SK-N-SH treated with all-trans-retinoic acid at 6 μM for 48 hours (cell line): ENCODE results near the gene ACE.

Experiments
- ATAC-seq: fragments of 200-7000 bp; cut with Tn5 transposase; 3 replicates; pipeline ENCODE4 v1.9.1; 2020; ENCODE audit warnings: mild to moderate bottlenecking, moderate library complexity
- ARNTL ChIP-seq: fragments of 450-650 bp; formaldehyde crosslinking; IDR thresholded peaks from 2 replicates; pipeline ENCODE4 v1.5.0; 2020; ENCODE audit warnings: low read depth, mild to moderate bottlenecking, moderate library complexity, borderline replicate concordance
- BACH2 ChIP-seq: fragments of 250-450 bp; sonication (Bioruptor Pico); IDR thresholded peaks from 2 replicates; pipeline ENCODE4 v1.9.0; 2021; ENCODE audit warnings: mild to moderate bottlenecking, borderline replicate concordance
- ESRRG ChIP-seq: fragments of 250-450 bp; sonication (Bioruptor Pico); IDR thresholded peaks from 2 replicates; pipeline ENCODE4 v1.6.1; 2021; ENCODE audit warnings: mild to moderate bottlenecking
- GLIS3 ChIP-seq: fragments of 250-450 bp; sonication (Bioruptor Pico); IDR thresholded peaks from 2 replicates; pipeline ENCODE4 v1.5.0; 2020; ENCODE audit warnings: mild to moderate bottlenecking, moderate library complexity
- ISL1 ChIP-seq: fragments of 250-450 bp; sonication (Bioruptor Pico); IDR thresholded peaks from 2 replicates; pipeline ENCODE4 v2.1.2; 2022; ENCODE audit warnings: mild to moderate bottlenecking, moderate library complexity
- OSR1 ChIP-seq: fragments of 250-450 bp; sonication (Bioruptor Pico); IDR thresholded peaks from 2 replicates; pipeline ENCODE4 v1.8.0; 2022; ENCODE audit warnings: moderate library complexity, mild to moderate bottlenecking, inconsistent platforms
- PATZ1 ChIP-seq: fragments of 250-450 bp; sonication (Bioruptor Pico); IDR thresholded peaks from 2 replicates; pipeline ENCODE4 v1.8.0; 2020; ENCODE audit warnings: mild to moderate bottlenecking, moderate library complexity, borderline replicate concordance
- POU6F1 ChIP-seq: fragments of 250-450 bp; sonication (Bioruptor Pico); IDR thresholded peaks from 2 replicates; pipeline ENCODE4 v1.8.0; 2021; ENCODE audit warnings: low read depth, mild to moderate bottlenecking, moderate library complexity, borderline replicate concordance
- PPARA ChIP-seq: fragments of 250-450 bp; sonication (Bioruptor Pico); IDR thresholded peaks from 2 replicates; pipeline ENCODE4 v1.5.0; 2020; ENCODE audit warnings: mild to moderate bottlenecking, borderline replicate concordance
- RARB ChIP-seq: fragments of 250-450 bp; sonication (Bioruptor Pico); IDR thresholded peaks from 2 replicates; pipeline ENCODE4 v1.8.0; 2021; ENCODE audit warnings: mild to moderate bottlenecking, moderate library complexity
- SNAI2 ChIP-seq: fragments of 250-450 bp; sonication (Bioruptor Pico); IDR thresholded peaks from 2 replicates; pipeline ENCODE4 v1.5.0; 2020; ENCODE audit warnings: mild to moderate bottlenecking, moderate library complexity
- TCF4 ChIP-seq: fragments of 250-450 bp; sonication (Bioruptor Pico); IDR thresholded peaks from 2 replicates; pipeline ENCODE4 v1.8.0; 2021; ENCODE audit warnings: mild to moderate bottlenecking, moderate library complexity, borderline replicate concordance
- ZC3H10 ChIP-seq: fragments of 250-450 bp; sonication (Bioruptor Pico); IDR thresholded peaks from 2 replicates; pipeline ENCODE4 v1.5.1; 2021; ENCODE audit warnings: mild to moderate bottlenecking, moderate library complexity
- ZFP3 ChIP-seq: fragments of 250-450 bp; sonication (Bioruptor Pico); IDR thresholded peaks from 2 replicates; pipeline ENCODE4 v1.5.0; 2020; ENCODE audit warnings: mild to moderate bottlenecking, moderate library complexity
- ZFP30 ChIP-seq: fragments of 450-650 bp; formaldehyde crosslinking; IDR thresholded peaks from 2 replicates; pipeline ENCODE4 v1.5.0; 2022; ENCODE audit warnings: mild to moderate bottlenecking, moderate library complexity
- ZNF565 ChIP-seq: fragments of 450-650 bp; formaldehyde crosslinking; conservative IDR thresholded peaks from 2 replicates; pipeline ENCODE4 v1.5.0; 2020; ENCODE audit warnings: low read depth, mild to moderate bottlenecking, moderate library complexity
- ZNF70 ChIP-seq: fragments of 450-650 bp; formaldehyde crosslinking; IDR thresholded peaks from 2 replicates; pipeline ENCODE4 v1.5.0; 2020; ENCODE audit warnings: mild to moderate bottlenecking, moderate library complexity
- ZNF8 ChIP-seq: fragments of 450-650 bp; formaldehyde crosslinking; IDR thresholded peaks from 2 replicates; pipeline ENCODE4 v1.5.0; 2020; ENCODE audit warnings: mild to moderate bottlenecking, moderate library complexity
- TF ChIP-seq, protein P1 (sequence below): fragments of 250-450 bp; sonication (Bioruptor Pico); IDR thresholded peaks from 2 replicates; pipeline ENCODE4 v1.5.1; 2021; ENCODE audit warnings: mild to moderate bottlenecking, moderate library complexity
- TF ChIP-seq, protein P2 (sequence below): fragments of 250-450 bp; sonication (Bioruptor Pico); IDR thresholded peaks from 2 replicates; pipeline ENCODE4 v1.5.0; 2020; ENCODE audit warnings: mild to moderate bottlenecking, moderate library complexity
- TF ChIP-seq, protein P3 (sequence below): fragments of 250-450 bp; sonication (Bioruptor Pico); IDR thresholded peaks from 2 replicates; pipeline ENCODE4 v1.5.1; 2020; ENCODE audit warnings: low read depth, mild to moderate bottlenecking, moderate library complexity

ACE gene

GRCh38 chr17:63444457-63444856 is 32.4 kb upstream of the ACE start:
- ATAC-seq = no peak

GRCh38 chr17:63445065-63445464 is 31.8 kb upstream of the ACE start:
- ATAC-seq = no peak
- no peak for TF ChIP-seq ESRRG
- TF ChIP-seq ISL1 (CRISPR knock-in tag) = no peak
- no peak for TF ChIP-seq ZNF8 (CRISPR knock-in tag)
- no peak for TF ChIP-seq ARNTL (CRISPR knock-in tag)

More at GRCh38 chr17:63444457-63444856, 32.4 kb upstream of the ACE start:
- TF ChIP-seq, protein P1, sequence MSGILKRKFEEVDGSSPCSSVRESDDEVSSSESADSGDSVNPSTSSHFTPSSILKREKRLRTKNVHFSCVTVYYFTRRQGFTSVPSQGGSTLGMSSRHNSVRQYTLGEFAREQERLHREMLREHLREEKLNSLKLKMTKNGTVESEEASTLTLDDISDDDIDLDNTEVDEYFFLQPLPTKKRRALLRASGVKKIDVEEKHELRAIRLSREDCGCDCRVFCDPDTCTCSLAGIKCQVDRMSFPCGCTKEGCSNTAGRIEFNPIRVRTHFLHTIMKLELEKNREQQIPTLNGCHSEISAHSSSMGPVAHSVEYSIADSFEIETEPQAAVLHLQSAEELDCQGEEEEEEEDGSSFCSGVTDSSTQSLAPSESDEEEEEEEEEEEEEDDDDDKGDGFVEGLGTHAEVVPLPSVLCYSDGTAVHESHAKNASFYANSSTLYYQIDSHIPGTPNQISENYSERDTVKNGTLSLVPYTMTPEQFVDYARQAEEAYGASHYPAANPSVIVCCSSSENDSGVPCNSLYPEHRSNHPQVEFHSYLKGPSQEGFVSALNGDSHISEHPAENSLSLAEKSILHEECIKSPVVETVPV = no peak
- TF ChIP-seq ESRRG (no peak), TCF4 (CRISPR knock-in tag) (no peak), ZFP30 (no peak), ZNF70 (CRISPR knock-in tag) (no peak), PPARA (CRISPR knock-in tag) (no peak), POU6F1 (CRISPR knock-in tag) (no peak), SNAI2 (CRISPR knock-in tag) (no peak), ARNTL (CRISPR knock-in tag) (no peak), ZNF8 (CRISPR knock-in tag) (no peak), BACH2 (CRISPR knock-in tag) (no peak), GLIS3 (CRISPR knock-in tag) (no peak), OSR1 (CRISPR knock-in tag) (no peak), ZNF565 (CRISPR knock-in tag) (no peak), RARB (CRISPR knock-in tag) (no peak), PATZ1 (CRISPR knock-in tag) (no peak)
- TF ChIP-seq, protein P2, sequence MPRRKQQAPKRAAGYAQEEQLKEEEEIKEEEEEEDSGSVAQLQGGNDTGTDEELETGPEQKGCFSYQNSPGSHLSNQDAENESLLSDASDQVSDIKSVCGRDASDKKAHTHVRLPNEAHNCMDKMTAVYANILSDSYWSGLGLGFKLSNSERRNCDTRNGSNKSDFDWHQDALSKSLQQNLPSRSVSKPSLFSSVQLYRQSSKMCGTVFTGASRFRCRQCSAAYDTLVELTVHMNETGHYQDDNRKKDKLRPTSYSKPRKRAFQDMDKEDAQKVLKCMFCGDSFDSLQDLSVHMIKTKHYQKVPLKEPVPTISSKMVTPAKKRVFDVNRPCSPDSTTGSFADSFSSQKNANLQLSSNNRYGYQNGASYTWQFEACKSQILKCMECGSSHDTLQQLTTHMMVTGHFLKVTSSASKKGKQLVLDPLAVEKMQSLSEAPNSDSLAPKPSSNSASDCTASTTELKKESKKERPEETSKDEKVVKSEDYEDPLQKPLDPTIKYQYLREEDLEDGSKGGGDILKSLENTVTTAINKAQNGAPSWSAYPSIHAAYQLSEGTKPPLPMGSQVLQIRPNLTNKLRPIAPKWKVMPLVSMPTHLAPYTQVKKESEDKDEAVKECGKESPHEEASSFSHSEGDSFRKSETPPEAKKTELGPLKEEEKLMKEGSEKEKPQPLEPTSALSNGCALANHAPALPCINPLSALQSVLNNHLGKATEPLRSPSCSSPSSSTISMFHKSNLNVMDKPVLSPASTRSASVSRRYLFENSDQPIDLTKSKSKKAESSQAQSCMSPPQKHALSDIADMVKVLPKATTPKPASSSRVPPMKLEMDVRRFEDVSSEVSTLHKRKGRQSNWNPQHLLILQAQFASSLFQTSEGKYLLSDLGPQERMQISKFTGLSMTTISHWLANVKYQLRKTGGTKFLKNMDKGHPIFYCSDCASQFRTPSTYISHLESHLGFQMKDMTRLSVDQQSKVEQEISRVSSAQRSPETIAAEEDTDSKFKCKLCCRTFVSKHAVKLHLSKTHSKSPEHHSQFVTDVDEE (CRISPR knock-in tag) = no peak

- TF ChIP-seq SNAI2 (CRISPR knock-in tag) (no peak), ZNF8 (CRISPR knock-in tag) (no peak), GLIS3 (CRISPR knock-in tag) (no peak), OSR1 (CRISPR knock-in tag) (no peak)
- peak; percentile 55 for ATAC-seq
Measured at GRCh38 chr17:63445571-63445953, 31.3 kb upstream of the ACE start.

DNA sequence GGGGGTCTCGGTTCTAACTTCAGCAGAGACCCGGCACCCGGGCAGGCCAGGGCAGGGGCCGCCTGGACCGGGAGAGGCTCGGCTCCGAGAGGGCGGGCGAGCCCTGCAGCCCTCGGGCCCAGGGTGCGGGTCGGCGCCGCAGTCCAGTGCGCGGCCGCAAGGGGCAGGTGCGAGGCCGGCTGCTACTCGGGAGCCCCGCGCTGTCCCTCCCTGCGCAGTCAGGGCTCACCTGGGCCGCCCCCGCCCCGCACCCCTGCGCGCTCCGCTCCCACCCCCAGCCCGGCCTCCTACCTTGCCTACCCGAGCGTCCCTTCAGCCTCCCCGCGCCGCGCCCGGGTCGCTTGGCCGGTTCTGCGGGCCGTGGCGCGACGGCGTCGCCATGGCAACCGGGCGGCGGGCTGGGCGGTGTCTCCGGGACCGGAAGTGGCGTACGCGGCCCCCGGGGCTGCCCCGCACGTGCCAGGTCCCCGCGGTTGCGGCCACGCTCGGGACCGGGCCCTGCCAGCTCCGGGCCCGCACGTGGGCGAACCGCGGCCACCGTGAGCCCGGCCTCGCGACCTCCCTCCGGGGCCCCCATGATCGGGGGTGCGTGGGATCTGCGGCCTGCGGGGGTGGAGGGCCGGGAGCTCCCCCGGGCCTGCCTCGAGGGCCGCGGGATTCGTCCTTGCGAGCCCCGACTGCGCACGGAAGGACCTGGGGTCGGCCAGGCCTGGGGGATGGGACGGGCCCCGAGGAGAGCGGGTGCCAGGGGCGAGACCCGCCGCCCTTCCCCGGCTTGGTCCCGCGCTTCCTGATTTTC is 30.7 kb upstream of the ACE start, which contains the start of gene CYB561:
TSS of gene CYB561 (minus strand) at position 353 of the 799 bp plus-strand sequence. CDS start 8,759 bp downstream, outside the sequence.
- peak; percentile 82 for ATAC-seq
- TF ChIP-seq ESRRG (no peak), RARB (CRISPR knock-in tag) (no peak), POU6F1 (CRISPR knock-in tag) (no peak), BACH2 (CRISPR knock-in tag) (peak; percentile 82), ARNTL (CRISPR knock-in tag) (no peak), ZC3H10 (CRISPR knock-in tag) (0 out of 2 replicates have a peak, but pooled peaks have one; percentile 42), ZFP3 (CRISPR knock-in tag) (0 out of 2 replicates have a peak, but pooled peaks have one; percentile 29)
- TF ChIP-seq, protein P2 (CRISPR knock-in tag) = peak; percentile 76
- TF ChIP-seq, protein P3, sequence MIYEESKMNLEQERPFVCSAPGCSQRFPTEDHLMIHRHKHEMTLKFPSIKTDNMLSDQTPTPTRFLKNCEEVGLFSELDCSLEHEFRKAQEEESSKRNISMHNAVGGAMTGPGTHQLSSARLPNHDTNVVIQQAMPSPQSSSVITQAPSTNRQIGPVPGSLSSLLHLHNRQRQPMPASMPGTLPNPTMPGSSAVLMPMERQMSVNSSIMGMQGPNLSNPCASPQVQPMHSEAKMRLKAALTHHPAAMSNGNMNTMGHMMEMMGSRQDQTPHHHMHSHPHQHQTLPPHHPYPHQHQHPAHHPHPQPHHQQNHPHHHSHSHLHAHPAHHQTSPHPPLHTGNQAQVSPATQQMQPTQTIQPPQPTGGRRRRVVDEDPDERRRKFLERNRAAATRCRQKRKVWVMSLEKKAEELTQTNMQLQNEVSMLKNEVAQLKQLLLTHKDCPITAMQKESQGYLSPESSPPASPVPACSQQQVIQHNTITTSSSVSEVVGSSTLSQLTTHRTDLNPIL (CRISPR knock-in tag) = no peak
